ENCODE data around the gene TMEM30A.

TMEM30A gene

DNA sequence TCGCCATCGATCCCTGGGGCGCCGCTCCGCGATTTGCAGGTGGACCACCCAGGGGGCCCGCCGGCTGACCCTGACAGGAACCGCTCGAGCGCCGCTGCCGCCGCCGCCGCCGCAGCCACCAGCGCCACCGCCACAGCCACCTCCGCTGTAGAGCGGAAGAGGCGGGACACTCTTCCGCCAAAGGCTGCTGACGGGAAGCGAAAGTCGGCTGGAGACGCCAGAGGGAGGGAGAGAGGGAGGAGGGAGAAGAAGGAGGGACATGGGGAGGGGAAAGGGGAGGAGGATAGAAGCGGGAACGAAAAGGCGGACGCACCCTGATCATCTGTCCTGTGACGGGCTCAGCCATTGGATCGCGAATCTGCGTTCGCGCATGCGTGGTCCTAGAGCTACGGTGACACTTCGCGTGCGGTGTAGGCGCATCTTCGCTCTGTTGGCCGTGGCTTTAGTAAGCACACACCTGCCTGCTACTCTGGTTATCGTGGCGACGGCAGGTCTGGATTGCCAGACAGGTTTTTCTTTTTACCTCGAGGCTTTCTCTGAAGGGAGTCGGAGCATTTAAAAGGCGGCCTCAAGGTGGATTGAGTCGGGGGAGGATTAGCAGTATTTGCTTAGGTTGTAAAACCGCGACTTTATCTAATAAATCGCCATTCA is at the start of gene TMEM30A:
Gene TMEM30A, minus strand, starts transcription at position 161 of the 651 bp plus-strand sequence. Its CDS starts 154 bp downstream, at position 7.
- peak; percentile 64 for DNase-seq (ENCODE audit: insufficient read length, low spot score)
- FAIRE-seq = peak; percentile 100

DNA sequence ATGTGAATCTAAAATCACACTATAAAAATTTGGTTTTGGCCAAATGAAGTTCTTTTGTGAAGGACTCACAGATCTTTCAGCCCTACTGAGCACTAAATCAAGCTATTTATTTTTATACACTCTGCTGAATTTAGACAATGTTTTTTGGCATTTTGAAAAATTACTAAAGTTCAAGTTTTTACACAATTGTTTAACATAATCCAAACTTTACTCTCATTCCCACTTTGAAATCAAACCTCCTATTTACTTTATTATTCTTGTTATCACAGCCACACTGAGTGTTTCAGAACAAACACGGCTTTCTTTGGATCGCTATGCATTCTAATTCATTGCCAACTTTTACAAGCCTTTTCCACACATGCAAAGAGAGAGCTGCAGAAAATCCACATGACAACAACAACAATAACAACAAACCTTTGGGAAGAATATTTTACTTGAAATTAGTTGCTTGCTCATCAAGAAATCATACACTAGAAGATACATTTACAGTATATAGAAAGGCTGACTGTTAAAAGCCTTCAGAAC is 49.1 kb upstream of the TMEM30A start:
- no peak for FAIRE-seq
- no peak for DNase-seq (ENCODE audit: insufficient read length, low spot score)

DNA sequence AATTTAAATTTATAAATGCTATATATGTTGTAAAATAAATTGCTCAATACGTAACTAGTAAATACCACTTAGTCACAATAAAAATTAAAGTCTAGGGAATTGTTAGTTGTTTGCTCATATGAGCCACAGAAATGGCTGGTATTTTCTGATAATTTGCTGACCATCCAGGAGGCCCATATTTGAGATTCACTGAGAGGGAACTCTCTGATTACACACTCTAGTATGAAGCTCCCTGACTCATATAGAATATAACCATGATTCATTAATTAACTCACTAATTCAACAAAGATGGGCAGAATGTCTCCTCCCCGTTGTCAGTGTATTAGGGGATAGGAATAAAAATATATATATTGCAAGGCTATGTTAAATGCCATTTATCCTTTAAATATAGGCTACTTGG is 46.6 kb upstream of the TMEM30A start:
- DNase-seq (ENCODE audit: insufficient read length, low spot score) = no peak
- no peak for FAIRE-seq

DNA sequence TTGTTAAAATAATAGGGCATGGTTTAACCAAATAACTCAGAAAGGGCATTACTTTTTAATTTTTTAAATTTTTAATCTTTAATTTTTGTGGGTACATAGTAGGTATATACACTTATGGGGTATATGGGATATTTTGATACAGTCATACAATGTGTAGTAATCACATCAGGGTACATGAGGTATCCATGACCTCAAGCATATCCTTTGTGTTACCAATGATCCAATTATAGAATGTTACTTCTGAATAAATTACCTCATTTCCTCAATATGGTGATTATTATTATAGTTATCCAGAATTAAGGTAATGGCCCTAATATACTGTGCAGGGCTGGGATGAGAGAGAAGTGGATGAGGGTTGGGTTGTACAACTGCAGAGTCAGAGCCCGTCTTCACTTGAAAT is 45.1 kb upstream of the TMEM30A start:
- DNase-seq (ENCODE audit: insufficient read length, low spot score) (no peak), FAIRE-seq (no peak)

DNA sequence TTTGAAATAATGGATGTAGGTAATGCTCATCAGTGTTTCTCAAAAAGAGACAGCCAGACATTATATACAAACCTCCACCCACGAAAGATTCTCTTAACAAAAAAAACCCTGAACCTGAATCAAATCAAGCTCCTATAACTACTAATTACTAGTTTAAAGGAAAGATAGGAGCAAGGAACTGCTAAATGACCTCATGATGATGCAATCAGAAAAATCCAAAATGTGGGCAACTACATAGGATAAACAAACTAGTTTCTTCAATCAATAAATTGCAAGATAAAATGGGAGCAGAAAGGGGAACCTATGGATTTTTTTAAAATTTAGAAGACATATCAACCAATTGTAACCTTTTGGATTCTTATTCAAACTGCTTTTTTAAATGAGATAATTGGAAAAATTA is 43.2 kb upstream of the TMEM30A start:
- no peak for FAIRE-seq

DNA sequence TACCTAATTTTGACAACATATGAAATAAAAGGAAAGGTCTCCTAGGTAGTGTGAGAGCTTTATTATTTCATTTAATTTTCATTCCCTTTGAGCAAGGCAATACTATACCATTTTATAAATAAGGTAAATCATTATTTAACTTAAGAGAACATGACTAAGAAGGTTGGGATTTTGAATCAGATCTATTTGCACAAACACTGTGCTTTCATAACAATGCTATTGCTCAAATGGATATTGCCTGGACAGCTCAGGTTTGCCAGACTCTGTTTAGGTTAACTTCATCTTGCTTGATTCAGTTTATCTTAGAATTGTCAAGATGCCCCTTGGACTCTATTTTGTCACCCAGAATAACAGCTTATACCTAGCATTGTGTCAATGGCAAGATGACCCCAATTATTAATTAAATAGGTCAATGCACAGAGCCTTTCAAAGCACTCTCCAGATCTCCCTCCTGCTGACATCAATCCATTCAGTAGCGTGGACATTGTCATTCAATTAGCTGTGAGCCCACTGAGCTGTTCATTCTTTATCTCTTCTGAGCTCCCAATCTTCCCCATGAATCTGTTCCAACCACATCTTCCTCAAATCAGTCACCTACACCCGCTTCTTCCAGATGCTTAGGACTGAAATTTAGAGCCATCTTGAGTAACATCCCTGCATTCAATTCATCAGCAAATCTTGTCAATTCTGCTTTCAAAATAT is 42.1 kb upstream of the TMEM30A start:
- no peak for DNase-seq (ENCODE audit: insufficient read length, low spot score)
- no peak for FAIRE-seq

More for the DNA sequence above, 43.2 kb upstream of the TMEM30A start:
- DNase-seq (ENCODE audit: insufficient read length, low spot score) = no peak

DNA sequence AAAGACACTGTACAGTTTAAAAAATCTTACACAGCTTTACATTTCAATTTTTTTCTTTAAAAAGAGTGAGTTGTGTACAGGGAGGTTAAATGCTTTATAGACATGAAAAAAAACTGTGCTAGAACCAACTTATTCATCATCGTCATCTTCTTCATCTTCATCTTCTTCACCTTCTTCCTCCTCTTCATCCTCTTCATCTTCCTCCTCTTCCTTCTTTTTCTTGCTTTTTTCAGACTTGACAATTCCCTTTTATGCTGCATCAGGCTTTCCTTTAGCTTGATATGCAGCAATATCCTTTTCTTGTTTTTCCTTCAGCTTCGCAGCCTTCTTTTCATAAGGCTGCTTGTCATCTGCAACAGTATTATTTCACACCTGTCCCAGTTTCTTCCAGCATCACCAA is 34.3 kb upstream of the TMEM30A start:
- DNase-seq (ENCODE audit: insufficient read length, low spot score) (no peak), FAIRE-seq (no peak)

DNA sequence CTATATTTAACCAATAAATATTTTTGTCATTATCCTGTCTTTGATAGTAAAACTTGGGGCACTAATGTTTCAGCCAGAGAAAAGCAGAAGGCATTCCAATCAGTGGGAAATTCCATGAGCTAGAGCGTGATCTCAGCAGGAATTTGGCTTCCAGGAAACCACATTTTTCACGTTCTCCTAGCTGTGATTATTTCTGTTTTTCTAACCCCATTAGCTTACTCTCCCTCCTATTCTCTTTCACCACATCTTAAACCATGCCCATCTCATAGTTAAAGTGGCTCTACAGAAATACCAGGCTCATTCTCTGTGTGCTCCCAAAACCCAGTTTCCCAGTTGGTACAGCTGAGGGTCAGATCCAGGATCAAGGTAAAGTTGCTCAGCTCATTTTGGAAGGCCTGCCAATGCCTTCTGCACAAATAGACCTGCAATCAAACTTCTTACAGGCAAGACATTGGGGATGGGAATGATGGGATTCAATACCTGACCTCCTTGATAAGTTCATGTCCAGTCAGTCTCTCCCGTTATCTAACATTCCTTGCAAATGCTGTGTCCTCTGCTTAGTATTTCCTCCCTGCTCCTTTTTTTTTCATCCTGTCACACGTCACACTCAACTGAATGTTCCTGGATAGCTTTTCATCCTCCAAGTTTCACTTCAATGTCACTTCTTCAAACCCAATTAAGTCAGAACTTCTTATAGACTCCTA is 33.1 kb upstream of the TMEM30A start:
- FAIRE-seq = no peak
- DNase-seq (ENCODE audit: insufficient read length, low spot score) = no peak

DNA sequence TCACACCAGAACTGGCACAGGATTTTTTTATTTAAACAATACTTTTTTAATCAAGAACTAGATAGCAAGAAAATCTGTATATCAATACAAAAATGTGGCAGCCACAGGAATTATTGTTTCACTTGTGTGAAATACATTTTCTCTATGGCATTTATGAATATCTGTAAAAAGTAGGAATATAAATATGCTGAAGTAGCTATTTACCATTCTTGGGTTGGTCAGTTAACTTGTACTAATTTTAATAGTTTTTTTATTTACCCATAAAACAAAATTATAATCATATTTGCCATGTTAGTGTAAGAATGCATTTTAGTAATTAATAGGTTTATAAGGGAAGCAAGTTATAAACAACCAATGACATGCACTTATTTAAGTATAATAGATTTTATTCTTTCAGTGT is 31.4 kb upstream of the TMEM30A start:
- FAIRE-seq (no peak), DNase-seq (ENCODE audit: insufficient read length, low spot score) (no peak)

DNA sequence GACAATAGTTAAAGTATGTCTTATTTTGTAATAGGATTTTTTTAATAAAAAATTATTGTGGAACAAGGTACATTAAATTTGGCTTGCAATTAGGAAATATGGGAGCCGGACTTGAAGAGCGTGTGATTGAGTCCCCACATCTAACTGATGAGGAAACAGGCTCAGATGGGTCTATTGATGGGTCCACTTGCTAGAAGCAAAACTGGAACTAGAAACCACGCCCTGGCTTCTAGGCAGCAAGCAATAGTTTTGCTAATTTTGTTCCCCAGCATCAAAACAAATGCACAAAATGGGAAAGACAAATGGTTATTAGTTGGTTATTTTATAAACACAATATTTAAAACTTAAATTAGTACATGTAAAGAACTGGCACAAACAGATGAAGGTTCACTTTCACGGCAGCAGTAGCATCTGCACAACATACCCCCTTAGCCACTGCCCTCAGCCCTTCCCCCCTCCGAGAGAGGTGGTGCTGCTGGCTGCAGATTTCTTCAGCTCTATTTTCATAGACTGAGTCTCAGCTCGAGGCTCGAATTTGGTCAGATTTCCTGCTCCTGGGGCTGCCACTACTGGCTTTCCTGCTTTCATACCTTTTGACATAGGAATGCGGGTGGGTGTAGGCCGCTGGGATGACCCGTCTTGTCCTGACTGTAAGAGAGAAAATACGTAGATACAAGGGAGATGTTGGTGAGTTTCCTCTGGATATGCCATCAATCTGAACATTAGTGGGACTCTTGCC is 23.8 kb upstream of the TMEM30A start:
- no peak for DNase-seq (ENCODE audit: insufficient read length, low spot score)

DNA sequence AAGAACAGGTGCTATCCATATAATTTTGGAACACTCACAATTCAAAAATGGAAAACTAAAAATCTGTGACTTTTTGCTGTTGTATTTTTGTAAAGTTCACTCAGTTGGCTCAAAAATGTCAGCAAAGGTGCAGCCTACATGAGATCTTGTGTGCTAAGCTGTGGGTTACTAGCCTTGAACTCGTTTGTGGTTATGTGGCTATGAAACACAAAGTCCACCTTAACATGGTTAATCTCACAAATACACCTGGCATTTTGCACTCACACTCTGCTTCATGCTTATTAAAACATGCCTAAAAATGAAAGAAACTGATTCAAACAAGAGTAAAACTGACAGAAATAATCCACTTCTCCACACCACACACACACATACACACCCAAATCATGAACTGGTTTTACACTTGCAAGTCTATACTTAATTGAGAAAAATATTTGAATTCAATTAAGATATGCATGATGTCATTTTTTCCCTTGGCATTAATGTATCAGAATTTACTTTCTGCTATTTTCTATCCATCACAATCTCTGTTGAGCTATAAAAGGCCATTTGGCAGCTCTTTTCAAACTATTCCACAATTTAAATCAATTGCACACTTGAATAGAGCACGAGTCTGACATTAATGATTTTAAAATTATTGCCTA is 22.9 kb upstream of the TMEM30A start:
- FAIRE-seq = no peak
- no peak for DNase-seq (ENCODE audit: insufficient read length, low spot score)

More for the DNA sequence above, 23.8 kb upstream of the TMEM30A start:
- no peak for FAIRE-seq

DNA sequence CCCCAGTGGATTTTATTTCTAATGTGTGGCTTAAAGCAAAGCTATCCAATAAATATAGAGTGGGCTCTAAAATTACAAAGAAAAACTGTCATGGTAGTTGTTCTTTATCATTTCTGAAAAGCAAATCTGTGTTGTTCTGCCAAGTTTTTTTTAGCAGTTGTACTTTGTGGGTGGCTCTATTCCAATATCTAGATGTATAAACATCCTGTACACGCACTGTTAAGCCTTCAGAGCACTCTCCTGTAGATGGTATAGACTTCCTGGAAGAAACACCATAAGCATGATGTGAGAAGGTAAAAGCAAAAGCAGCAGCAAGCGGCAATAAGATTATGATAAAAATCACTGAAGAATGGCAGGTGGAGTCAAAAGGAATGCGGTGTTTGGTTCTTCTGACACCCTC is 21.5 kb upstream of the TMEM30A start:
- DNase-seq (ENCODE audit: insufficient read length, low spot score) (no peak), FAIRE-seq (no peak)

DNA sequence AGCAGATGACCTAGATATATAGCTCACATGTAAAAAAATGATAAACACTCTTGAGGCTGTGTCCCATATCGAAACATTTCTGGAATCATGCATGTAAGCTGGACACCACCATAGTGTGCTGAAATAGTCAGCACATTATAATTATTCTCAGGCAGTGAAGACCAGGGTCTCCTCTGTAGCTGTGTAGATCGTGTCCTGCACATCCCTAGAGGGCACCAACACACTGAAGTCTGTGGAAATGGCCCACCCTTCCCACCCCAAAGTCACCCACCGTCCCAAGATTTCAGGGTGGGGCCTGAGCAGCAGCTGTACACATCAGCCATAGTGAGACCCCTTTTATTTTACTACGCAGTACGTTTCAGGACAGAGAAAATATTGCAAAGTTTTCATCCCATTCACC is 21.0 kb upstream of the TMEM30A start:
- DNase-seq (ENCODE audit: insufficient read length, low spot score) (no peak), FAIRE-seq (no peak)

DNA sequence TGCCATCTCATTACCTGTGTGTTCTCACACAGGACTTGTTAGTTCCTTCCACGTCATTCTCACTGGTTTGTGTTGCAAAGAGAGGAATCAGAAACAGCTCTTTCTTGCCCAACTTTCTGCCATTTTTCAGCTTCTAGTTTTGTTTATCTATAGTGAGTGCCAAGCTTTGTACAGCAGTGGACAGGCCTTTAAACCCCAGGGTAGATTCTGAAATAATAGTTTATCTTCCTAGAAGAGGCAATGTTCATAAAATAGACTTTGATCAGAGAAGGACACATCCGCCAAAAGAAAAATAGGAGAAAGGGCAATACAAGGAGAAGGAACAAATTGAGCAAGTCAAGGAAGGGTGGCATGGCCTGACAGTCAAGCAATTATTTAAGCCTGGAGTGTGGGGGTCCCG is 17.7 kb upstream of the TMEM30A start:
- FAIRE-seq (no peak), DNase-seq (ENCODE audit: insufficient read length, low spot score) (no peak)

DNA sequence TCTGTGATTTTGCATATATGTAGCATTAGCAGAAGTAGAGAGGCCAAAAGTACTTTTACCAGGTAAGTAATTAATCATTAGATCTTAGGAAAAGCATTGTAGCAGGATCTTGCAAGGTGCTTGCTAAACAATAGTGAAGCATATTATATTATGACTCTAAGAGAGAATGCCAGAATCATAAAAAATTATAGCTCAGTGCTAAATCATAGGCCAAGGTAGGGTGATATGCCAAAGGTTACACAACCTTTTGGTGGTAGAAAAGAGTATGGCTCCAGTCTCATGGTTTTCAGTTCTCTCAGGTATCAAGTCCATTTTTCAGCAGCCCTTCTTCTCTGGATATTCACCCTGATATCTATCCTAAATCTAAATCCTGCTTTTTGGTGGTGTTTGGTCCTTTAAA is 16.9 kb upstream of the TMEM30A start:
- DNase-seq (ENCODE audit: insufficient read length, low spot score) = no peak
- no peak for FAIRE-seq

DNA sequence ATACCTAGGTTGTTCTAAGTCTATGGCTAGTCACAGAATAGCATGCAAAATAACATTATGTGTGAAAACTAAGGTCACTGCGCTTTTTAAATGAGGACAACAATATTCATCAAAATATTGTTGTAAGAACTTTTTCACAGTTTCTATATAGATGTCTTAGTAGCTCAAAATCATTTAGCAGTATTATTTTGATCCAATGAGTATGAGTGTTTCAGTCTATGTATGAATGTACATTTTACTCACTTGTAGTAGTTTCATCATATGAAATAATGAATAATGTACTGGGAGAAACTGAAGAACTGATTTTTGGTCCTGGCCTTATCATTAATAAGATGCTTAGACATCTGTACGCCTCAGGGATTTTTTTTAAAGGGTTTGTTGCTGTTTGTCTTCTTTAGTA is 16.5 kb upstream of the TMEM30A start:
- DNase-seq (ENCODE audit: insufficient read length, low spot score) (no peak), FAIRE-seq (peak; percentile 55)

DNA sequence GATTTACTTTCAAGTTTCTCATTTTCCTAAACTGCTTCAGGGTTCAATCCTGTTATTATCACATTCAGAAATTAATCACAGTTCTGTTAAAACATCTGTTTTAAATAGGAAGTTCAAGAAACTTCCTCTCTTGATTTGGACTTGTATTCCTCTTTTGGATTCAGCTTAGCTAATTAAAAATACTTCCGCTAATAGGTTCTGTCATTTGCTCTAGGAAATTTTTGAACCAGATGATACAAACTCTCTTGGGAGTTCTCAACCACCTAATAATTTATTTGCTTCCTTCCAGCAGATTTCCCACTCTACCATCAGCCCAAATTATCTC is 15.9 kb upstream of the TMEM30A start:
- FAIRE-seq (no peak), DNase-seq (ENCODE audit: insufficient read length, low spot score) (no peak)

DNA sequence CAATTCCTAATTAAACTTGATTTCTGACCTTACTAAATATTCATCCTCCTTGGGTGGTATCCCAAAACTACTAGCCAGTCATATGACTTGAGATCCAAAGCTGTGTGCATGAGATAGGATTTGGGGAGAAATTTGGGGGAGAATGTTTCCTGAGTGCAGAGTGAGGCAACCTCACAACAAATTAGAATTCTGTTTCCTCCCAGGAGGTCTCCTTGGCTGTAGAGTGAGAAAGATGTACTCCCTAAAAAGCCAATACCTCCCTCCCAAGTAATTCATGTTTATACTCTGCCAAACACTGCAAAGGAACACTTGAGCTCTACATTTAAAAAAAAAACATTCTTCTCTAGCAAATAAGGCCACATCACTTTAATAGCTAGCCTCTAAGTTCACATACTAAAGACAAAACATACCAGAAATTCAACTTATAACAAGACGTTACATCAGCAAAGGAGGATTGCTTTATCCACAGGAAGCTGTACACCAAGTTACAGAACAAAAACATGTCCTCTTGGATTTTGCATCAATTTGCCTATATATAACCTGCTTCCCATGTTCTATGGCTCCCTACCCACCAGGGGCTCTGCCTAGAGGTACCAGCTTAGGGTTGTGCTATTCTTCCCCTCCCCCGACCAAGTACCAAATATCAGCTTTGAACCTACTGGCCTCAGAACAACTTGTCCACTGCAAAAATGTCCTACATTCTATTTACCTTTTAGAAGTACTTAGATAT is 15.4 kb upstream of the TMEM30A start:
- FAIRE-seq = no peak
- no peak for DNase-seq (ENCODE audit: insufficient read length, low spot score)

DNA sequence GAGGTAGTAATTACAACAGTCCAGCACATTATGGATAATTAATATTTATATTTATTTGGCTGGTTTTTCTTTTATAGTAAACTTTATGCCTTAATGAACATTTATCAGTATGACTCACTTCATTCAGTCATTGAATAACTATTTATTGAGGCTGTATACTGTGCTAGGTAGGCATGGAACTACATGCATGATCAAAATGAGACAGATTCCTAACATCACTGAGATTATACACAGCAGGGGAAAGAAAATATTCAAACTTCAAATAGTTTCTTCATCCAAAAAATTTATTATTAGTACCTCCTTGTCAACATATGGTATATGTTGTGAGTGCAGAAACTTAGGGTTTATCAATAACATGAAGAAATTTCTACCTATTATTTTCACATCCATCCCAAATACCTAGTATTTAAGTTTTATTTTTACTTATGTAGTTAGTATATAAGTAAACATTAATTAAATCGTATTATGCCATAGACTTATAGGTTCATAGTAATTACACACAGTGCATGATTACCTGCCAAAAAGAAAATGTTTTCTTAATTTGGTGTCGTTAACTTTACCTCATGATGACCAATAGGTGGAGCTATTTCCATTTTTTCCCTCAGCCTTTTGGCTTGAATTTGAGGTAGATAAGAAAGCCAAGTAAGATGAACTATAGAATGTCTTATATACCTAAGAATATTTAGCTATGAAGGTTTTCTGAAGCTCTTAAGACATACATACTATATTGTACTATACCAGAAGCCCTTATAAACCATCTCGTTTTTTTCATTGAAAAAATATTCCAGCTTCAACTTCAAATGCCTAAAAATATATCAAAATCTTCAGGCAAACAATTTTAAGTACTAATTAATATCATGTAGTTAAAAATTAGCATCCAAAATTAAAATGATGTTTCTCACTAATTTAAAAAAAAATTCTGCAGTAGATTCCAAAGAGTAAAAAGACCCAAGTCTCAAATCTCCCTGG is 12.5 kb upstream of the TMEM30A start:
- FAIRE-seq = peak; percentile 85
- DNase-seq (ENCODE audit: insufficient read length, low spot score) = no peak
